WTC11 (cell line): ENCODE results near the gene NECTIN3. TPM values are rescaled to one million over a fixed set of nuclear protein-coding genes. Genes with fewer than 3 reads are reported as not detected.

Source experiments
- ATAC-seq: fragments of 200-7000 bp; cut with Tn5 transposase; 2 replicates; pipeline ENCODE4 v1.10.0; 2021; ENCODE audit warnings: mild to moderate bottlenecking, moderate library complexity
- CTCF ChIA-PET: fragments of 300-600 bp; sonication (Branson Sonifier 250); formaldehyde crosslinking; loops from one replicate; lab custom pipeline; 2021; ENCODE audit warnings: antibody characterized with exemption; lab: Charles Lee
- POLR2A ChIA-PET: fragments of 350-600 bp; sonication (Branson Sonifier 250); formaldehyde crosslinking; loops from one replicate; lab custom pipeline; 2021; ENCODE audit warnings: antibody characterized with exemption; lab: Charles Lee
- DNase-seq: peaks from one replicate; pipeline ENCODE4 v3.0.0; 2021; ENCODE audit warnings: low spot score
- H3K27ac Mint-ChIP-seq: 2 replicates; pipeline ENCODE4 v1.8.0; 2021; ENCODE audit warnings: mixed read lengths
- H3K27me3 Mint-ChIP-seq: 2 replicates; pipeline ENCODE4 v1.8.0; 2021; ENCODE audit warnings: low read depth, mild to moderate bottlenecking, moderate library complexity, mixed read lengths
- H3K36me3 Mint-ChIP-seq: 2 replicates; pipeline ENCODE4 v1.8.0; 2021; ENCODE audit warnings: mixed read lengths
- H3K4me1 Mint-ChIP-seq: 2 replicates; pipeline ENCODE4 v1.8.0; 2022; ENCODE audit warnings: mixed read lengths
- H3K4me3 Mint-ChIP-seq: 2 replicates; pipeline ENCODE4 v1.8.0; 2021; ENCODE audit warnings: mild to moderate bottlenecking, moderate library complexity, mixed read lengths
- H3K9me3 Mint-ChIP-seq: 2 replicates; pipeline ENCODE4 v1.8.0; 2021; ENCODE audit warnings: mixed read lengths
- ATF6 ChIP-seq: sonication (generic); formaldehyde crosslinking; IDR thresholded peaks from 2 replicates; pipeline ENCODE4 v1.8.1; 2023; ENCODE audit warnings: mild to moderate bottlenecking, missing genetic modification reagents
- FOXP4 ChIP-seq: sonication (generic); formaldehyde crosslinking; IDR thresholded peaks from 2 replicates; pipeline ENCODE4 v1.8.0; 2022; ENCODE audit warnings: mild to moderate bottlenecking, missing genetic modification reagents
- NR3C1 ChIP-seq: sonication (generic); formaldehyde crosslinking; conservative IDR thresholded peaks from 2 replicates; pipeline ENCODE4 v1.8.1; 2023; ENCODE audit warnings: low read depth, mild to moderate bottlenecking, missing genetic modification reagents
- STAT6 ChIP-seq: sonication (generic); formaldehyde crosslinking; conservative IDR thresholded peaks from 2 replicates; pipeline ENCODE4 v1.8.1; 2023; ENCODE audit warnings: mild to moderate bottlenecking, low read depth, missing genetic modification reagents, moderate library complexity
- ZNF232 ChIP-seq: sonication (generic); formaldehyde crosslinking; IDR thresholded peaks from 2 replicates; pipeline ENCODE4 v1.8.0; 2022; ENCODE audit warnings: mild to moderate bottlenecking, missing genetic modification reagents
- ZNF281 ChIP-seq: sonication (generic); formaldehyde crosslinking; IDR thresholded peaks from 2 replicates; pipeline ENCODE4 v1.8.0; 2023; ENCODE audit warnings: mild to moderate bottlenecking, missing genetic modification reagents
- ZNF512 ChIP-seq: sonication (generic); formaldehyde crosslinking; IDR thresholded peaks from 2 replicates; pipeline ENCODE4 v1.8.1; 2022; ENCODE audit warnings: missing genetic modification reagents, borderline replicate concordance
- total RNA-seq: library from RNA; stranded (reverse); gene quantifications from 3 replicates; pipeline ENCODE4 v1.2.3, GENCODE V29; 2021

The NECTIN3 gene
- total RNA-seq, 1 experiment from 2014 or later = 24.8 TPM

- no peak for TF ChIP-seq STAT6 (CRISPR knock-in tag)
- TF ChIP-seq ZNF281 = no peak
- no peak for TF ChIP-seq ZNF512 (CRISPR knock-in tag)
- no peak for TF ChIP-seq FOXP4 (CRISPR knock-in tag)
- no peak for TF ChIP-seq ATF6 (CRISPR knock-in tag)
- TF ChIP-seq ZNF232 = no peak
These were observed 93.0 kb downstream of the NECTIN3 start (continued) for GRCh38 chr3:111164621-111165020.

- TF ChIP-seq FOXP4 (CRISPR knock-in tag) (no peak), NR3C1 (CRISPR knock-in tag) (no peak), ZNF512 (CRISPR knock-in tag) (no peak)
- DNase-seq = no peak
- ATAC-seq = no peak
- no peak overlapping the region for H3K27ac Mint-ChIP-seq
- peaks cover 15% of the 10 kb centered on the region for H3K36me3 Mint-ChIP-seq
- H3K4me1 Mint-ChIP-seq = no peaks in the 10 kb centered on the region
- ChIA-PET POLR2A (no interaction called here), CTCF (no interaction called here)
- no peaks in the 10 kb centered on the region for H3K27me3 Mint-ChIP-seq
- H3K4me3 Mint-ChIP-seq = no peak overlapping the region
- H3K9me3 Mint-ChIP-seq = peaks cover 6% of the 10 kb centered on the region
These were observed 93.8 kb downstream of the NECTIN3 start for GRCh38 chr3:111165411-111165810.
